B cell (primary cell): ENCODE data around the gene CYP8B1.

Experiments
- CTCF ChIP-seq: fragments of 200-600 bp; IDR thresholded peaks from one replicate; pipeline ENCODE4 v1.8.0; 2022; ENCODE audit warnings: antibody characterized with exemption, mild to moderate bottlenecking
- EZH2 ChIP-seq: IDR thresholded peaks from 2 replicates; pipeline ENCODE4 v1.6.1; 2012; ENCODE audit warnings: borderline replicate concordance, low read depth, mild to moderate bottlenecking, moderate library complexity, low read length; ENCODE audit not compliant: insufficient read depth, poor library complexity, severe bottlenecking

GRCh38 chr3:42856544-42856943, 19.1 kb downstream of the CYP8B1 start:
- no peak for TF ChIP-seq CTCF
- TF ChIP-seq EZH2, result no peak
